ENCODE results near the gene NEU4. TPM values are rescaled to one million over a fixed set of nuclear protein-coding genes. Genes with fewer than 3 reads are reported as not detected.

The NEU4 gene
- polyA plus RNA-seq, 4 donors = 0.65 to 102 (median 42.8) TPM

DNA sequence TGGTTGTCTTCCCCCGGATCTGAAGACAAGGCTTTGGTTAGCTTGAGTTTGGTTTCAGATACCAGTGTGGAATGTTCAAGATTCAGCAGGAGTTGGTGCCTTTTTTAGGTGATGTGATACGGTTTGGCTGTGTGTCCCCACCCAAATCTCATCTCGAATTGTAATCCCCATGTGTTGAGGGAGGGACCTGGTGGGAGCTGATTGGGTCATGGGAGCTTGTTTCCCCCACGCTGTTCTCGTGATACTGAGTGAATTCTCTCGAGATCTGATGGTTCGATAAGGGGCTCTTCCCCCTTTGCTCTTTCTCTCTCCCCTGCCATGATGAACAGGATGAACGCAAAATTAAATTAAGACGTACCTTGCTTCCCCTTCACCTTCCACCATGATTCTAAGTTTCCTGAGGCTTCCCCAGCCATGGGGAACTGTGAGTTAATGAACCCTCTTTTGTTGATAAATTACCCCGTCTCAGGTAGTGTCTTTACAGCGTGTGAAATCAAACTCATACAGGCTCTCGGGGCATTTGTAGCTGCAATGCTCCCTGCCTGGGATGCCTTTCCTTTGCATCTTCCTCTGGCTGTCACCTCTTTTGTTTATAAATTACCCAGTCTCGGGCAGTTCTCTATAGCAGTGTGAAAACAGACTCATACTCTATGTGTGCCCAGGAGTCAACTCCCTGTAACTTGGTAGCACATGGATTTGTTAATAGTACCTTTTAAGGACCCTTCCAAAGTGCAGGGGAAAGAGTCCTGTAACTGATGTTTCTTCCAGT is 28.4 kb downstream of the NEU4 start:
- Histone ChIP-seq H3K4me3 (ENCODE audit: low read depth in 1 of 3, low read length in 3 of 3) (no peak overlapping the region), H3K27ac (ENCODE audit: low read depth in 1 of 3, low read length in 2 of 3) (no peak overlapping the region), H3K27me3 (ENCODE audit: control insufficient read depth in 3 of 3, insufficient read depth in 3 of 3, low read length in 3 of 3) (peaks cover 2 to 7% (median 3%) of the 10 kb centered on the region in 3 donors), H3K4me1 (ENCODE audit: control insufficient read depth in 3 of 3, insufficient read depth in 2 of 3, low read depth in 1 of 3, low read length in 2 of 3) (no peaks in the 10 kb centered on the region), H3K36me3 (ENCODE audit: control insufficient read depth in 3 of 3, insufficient read depth in 2 of 3, low read depth in 1 of 3, low read length in 3 of 3) (no peaks in the 10 kb centered on the region), H3K9me3 (ENCODE audit: control insufficient read depth in 2 of 2, insufficient read depth in 1 of 2, low read depth in 1 of 2, low read length in 1 of 2) (no peaks in the 10 kb centered on the region)
- 53 to 65% (median 56%) methylated on average over 13 of the region's 13 CpGs for WGBS, 3 donors
- FAIRE-seq = no peak
- no peak for DNase-seq

DNA sequence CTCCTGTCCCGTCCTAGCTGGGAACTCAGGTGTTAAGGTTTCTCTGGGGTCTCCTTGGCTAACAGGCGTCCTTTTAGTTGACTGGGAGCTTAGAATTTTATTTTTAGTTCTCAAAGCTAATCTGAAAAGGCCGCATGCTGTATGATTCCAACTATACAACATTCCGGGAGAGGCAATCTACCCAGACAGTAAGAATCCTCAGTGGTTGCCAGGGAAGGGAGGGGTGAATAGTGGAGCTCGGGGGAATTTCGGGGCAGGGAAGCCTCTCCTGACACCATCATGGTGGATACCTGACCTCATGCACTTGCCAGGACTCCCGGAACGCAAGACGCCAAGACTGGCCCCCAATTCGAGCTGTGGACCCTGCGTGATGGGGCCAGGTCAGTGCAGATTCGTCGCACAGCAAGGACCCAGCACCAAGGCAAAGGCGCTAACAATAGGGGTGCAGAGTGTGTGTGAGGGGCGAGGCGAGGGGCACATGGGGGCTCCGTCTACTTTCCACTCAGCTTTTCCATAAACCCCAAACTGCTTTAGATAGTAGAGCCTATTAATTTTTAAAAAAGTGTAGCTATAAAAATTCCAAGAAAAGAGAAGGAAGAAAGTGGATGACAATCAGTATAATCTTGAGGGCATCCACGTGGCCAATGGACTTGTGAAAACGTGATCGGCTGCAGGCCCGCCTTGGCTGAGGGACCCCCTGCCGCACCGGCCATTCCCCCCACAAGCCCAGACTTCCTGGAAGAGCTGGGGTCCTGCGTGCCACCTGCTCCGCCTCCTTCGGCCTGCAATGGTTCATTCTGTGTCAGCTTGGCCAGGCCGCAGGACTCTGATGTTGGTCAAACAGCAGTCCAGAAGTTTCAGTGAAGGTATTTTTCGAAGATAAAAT is 32.4 kb downstream of the NEU4 start:
- Histone ChIP-seq H3K4me3 (ENCODE audit: low read depth in 1 of 3, low read length in 3 of 3) (no peak overlapping the region), H3K27me3 (ENCODE audit: control insufficient read depth in 3 of 3, insufficient read depth in 3 of 3, low read length in 3 of 3) (peaks cover 2 to 13% (median 3%) of the 10 kb centered on the region in 3 donors), H3K36me3 (ENCODE audit: control insufficient read depth in 3 of 3, insufficient read depth in 2 of 3, low read depth in 1 of 3, low read length in 3 of 3) (no peaks in the 10 kb centered on the region), H3K4me1 (ENCODE audit: control insufficient read depth in 3 of 3, insufficient read depth in 2 of 3, low read depth in 1 of 3, low read length in 2 of 3) (peaks cover 0 to 4% (median 0%) of the 10 kb centered on the region in 3 donors), H3K9me3 (ENCODE audit: control insufficient read depth in 2 of 2, insufficient read depth in 1 of 2, low read depth in 1 of 2, low read length in 1 of 2) (no peaks in the 10 kb centered on the region), H3K27ac (ENCODE audit: low read depth in 1 of 3, low read length in 2 of 3) (no peak overlapping the region)
- 73 to 83% (median 75%) methylated on average over 28 of the region's 28 CpGs for WGBS, 3 donors
- FAIRE-seq = no peak
- no peak for DNase-seq

DNA sequence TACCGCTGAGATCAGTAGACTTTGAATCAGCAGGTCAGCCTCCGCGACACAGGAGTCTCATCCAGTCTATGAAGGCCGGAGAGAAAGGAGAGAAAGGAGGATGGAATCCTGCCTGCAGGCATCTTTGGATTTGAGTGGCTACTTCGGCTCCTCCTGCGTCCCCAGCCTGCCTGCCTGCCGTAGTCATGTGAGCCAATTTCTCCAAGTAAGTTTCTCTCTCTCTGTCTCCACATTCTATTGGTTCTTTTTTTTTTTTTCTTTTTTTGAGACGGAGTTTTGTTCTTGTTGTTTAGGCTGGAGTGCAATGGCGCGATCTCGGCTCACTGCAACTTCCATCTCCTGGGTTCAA is 33.0 kb downstream of the NEU4 start:
- Histone ChIP-seq H3K4me3 (ENCODE audit: low read depth in 1 of 3, low read length in 3 of 3) (no peak overlapping the region), H3K4me1 (ENCODE audit: control insufficient read depth in 3 of 3, insufficient read depth in 2 of 3, low read depth in 1 of 3, low read length in 2 of 3) (peaks cover 0 to 4% (median 0%) of the 10 kb centered on the region in 3 donors), H3K36me3 (ENCODE audit: control insufficient read depth in 3 of 3, insufficient read depth in 2 of 3, low read depth in 1 of 3, low read length in 3 of 3) (no peaks in the 10 kb centered on the region), H3K27ac (ENCODE audit: low read depth in 1 of 3, low read length in 2 of 3) (no peak overlapping the region), H3K27me3 (ENCODE audit: control insufficient read depth in 3 of 3, insufficient read depth in 3 of 3, low read length in 3 of 3) (peaks cover 2 to 14% (median 3%) of the 10 kb centered on the region in 3 donors), H3K9me3 (ENCODE audit: control insufficient read depth in 2 of 2, insufficient read depth in 1 of 2, low read depth in 1 of 2, low read length in 1 of 2) (no peaks in the 10 kb centered on the region)
- DNase-seq = no peak
- FAIRE-seq = no peak
- WGBS, 3 donors = 44 to 81% (median 69%) methylated on average over 11 of the region's 11 CpGs

DNA sequence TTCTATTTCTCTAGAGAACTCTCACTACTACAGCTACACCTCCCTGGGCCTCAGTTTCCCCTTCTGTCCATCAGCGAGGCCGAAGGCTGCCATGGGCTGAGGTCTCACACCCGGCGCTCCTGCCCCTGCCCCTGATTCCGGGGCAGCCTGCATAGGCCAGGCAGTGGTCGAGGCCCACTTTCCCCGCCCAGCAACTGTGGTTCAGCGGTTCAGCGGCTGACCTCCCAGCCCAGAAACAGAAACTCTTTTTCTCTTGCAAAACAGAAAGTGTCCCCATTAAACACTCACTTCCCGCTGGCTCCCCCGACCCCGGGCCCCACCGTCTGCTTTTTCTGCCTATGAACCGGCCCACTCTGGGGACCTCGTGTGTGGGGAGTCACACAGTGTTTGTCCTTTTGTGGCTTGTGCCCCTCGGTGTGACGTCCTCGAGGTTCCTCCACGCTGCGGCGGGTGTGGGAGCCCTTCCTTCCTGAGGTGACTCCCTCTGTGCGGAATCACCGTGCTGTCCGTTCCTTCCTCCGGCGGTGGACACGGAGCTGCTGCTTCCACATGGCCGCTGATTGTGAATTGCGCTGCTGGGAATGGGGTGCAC is 33.7 kb downstream of the NEU4 start:
- H3K27me3 ChIP-seq (ENCODE audit: control insufficient read depth in 3 of 3, insufficient read depth in 3 of 3, low read length in 3 of 3) = peaks cover 0 to 11% (median 0%) of the 10 kb centered on the region in 3 donors
- peak; percentile 16 to 29 for DNase-seq
- peaks cover 0 to 4% (median 0%) of the 10 kb centered on the region in 3 donors for H3K4me1 ChIP-seq (ENCODE audit: control insufficient read depth in 3 of 3, insufficient read depth in 2 of 3, low read depth in 1 of 3, low read length in 2 of 3)
- no peaks in the 10 kb centered on the region for H3K36me3 ChIP-seq (ENCODE audit: control insufficient read depth in 3 of 3, insufficient read depth in 2 of 3, low read depth in 1 of 3, low read length in 3 of 3)
- no peaks in the 10 kb centered on the region for H3K9me3 ChIP-seq (ENCODE audit: control insufficient read depth in 2 of 2, insufficient read depth in 1 of 2, low read depth in 1 of 2, low read length in 1 of 2)
- FAIRE-seq = no peak
- peak overlapping the region in 2 of 3 donors; percentile 29 to 56 for H3K27ac ChIP-seq (ENCODE audit: low read depth in 1 of 3, low read length in 2 of 3)
- H3K4me3 ChIP-seq (ENCODE audit: low read depth in 1 of 3, low read length in 3 of 3) = peak overlapping the region in 1 of 3 donors; percentile 20
- WGBS, 3 donors = 40 to 54% (median 47%) methylated on average over 29 of the region's 29 CpGs

- no peaks in the 10 kb centered on the region for H3K9me3 ChIP-seq (ENCODE audit: control insufficient read depth in 2 of 2, insufficient read depth in 1 of 2, low read depth in 1 of 2, low read length in 1 of 2)
- peak overlapping the region in 2 of 3 donors; percentile 29 to 56 for H3K27ac ChIP-seq (ENCODE audit: low read depth in 1 of 3, low read length in 2 of 3)
- 40 to 48% (median 44%) methylated on average over 34 to 52 of the region's 52 CpGs for WGBS, 3 donors
- H3K4me3 ChIP-seq (ENCODE audit: low read depth in 1 of 3, low read length in 3 of 3) = peak overlapping the region in 1 of 3 donors; percentile 32
- no peaks in the 10 kb centered on the region for H3K36me3 ChIP-seq (ENCODE audit: control insufficient read depth in 3 of 3, insufficient read depth in 2 of 3, low read depth in 1 of 3, low read length in 3 of 3)
- peaks cover 0 to 10% (median 0%) of the 10 kb centered on the region in 3 donors for H3K27me3 ChIP-seq (ENCODE audit: control insufficient read depth in 3 of 3, insufficient read depth in 3 of 3, low read length in 3 of 3)
- DNase-seq (no peak), FAIRE-seq (no peak)
- peaks cover 0 to 4% (median 0%) of the 10 kb centered on the region in 3 donors for H3K4me1 ChIP-seq (ENCODE audit: control insufficient read depth in 3 of 3, insufficient read depth in 2 of 3, low read depth in 1 of 3, low read length in 2 of 3)
Measured at GRCh38 chr2:241843321-241844065, 34.5 kb downstream of the NEU4 start.

- 4 to 6% (median 5%) methylated on average over 41 to 65 of the region's 65 CpGs for WGBS, 3 donors
- H3K4me3 ChIP-seq (ENCODE audit: low read depth in 1 of 3, low read length in 3 of 3) = peak overlapping the region; percentile 18 to 32 (median 22)
- H3K36me3 ChIP-seq (ENCODE audit: control insufficient read depth in 3 of 3, insufficient read depth in 2 of 3, low read depth in 1 of 3, low read length in 3 of 3) = no peaks in the 10 kb centered on the region
- H3K27me3 ChIP-seq (ENCODE audit: control insufficient read depth in 3 of 3, insufficient read depth in 3 of 3, low read length in 3 of 3) = peaks cover 0 to 10% (median 0%) of the 10 kb centered on the region in 3 donors
- peak overlapping the region in 1 of 3 donors; percentile 71 for H3K27ac ChIP-seq (ENCODE audit: low read depth in 1 of 3, low read length in 2 of 3)
- FAIRE-seq (no peak), DNase-seq (peak; percentile 64 to 88)
- H3K9me3 ChIP-seq (ENCODE audit: control insufficient read depth in 2 of 2, insufficient read depth in 1 of 2, low read depth in 1 of 2, low read length in 1 of 2) = no peaks in the 10 kb centered on the region
- peaks cover 0 to 4% (median 0%) of the 10 kb centered on the region in 3 donors for H3K4me1 ChIP-seq (ENCODE audit: control insufficient read depth in 3 of 3, insufficient read depth in 2 of 3, low read depth in 1 of 3, low read length in 2 of 3)
Measured at GRCh38 chr2:241844066-241844728, 35.2 kb downstream of the NEU4 start.

GRCh38 chr2:241844831-241845578 is 36.0 kb downstream of the NEU4 start:
- no peak for FAIRE-seq
- no peak for DNase-seq
- Histone ChIP-seq H3K4me3 (ENCODE audit: low read depth in 1 of 3, low read length in 3 of 3) (no peak overlapping the region), H3K27me3 (ENCODE audit: control insufficient read depth in 3 of 3, insufficient read depth in 3 of 3, low read length in 3 of 3) (peaks cover 0 to 10% (median 0%) of the 10 kb centered on the region in 3 donors), H3K9me3 (ENCODE audit: control insufficient read depth in 2 of 2, insufficient read depth in 1 of 2, low read depth in 1 of 2, low read length in 1 of 2) (no peaks in the 10 kb centered on the region), H3K36me3 (ENCODE audit: control insufficient read depth in 3 of 3, insufficient read depth in 2 of 3, low read depth in 1 of 3, low read length in 3 of 3) (no peaks in the 10 kb centered on the region), H3K4me1 (ENCODE audit: control insufficient read depth in 3 of 3, insufficient read depth in 2 of 3, low read depth in 1 of 3, low read length in 2 of 3) (peaks cover 0 to 4% (median 0%) of the 10 kb centered on the region in 3 donors), H3K27ac (ENCODE audit: low read depth in 1 of 3, low read length in 2 of 3) (peak overlapping the region in 1 of 3 donors; percentile 71)
- WGBS, 3 donors = 74 to 81% (median 78%) methylated on average over 37 of the region's 37 CpGs

All from small intestine (tissue), 7 donors.